Astrocyte (in vitro differentiated cells and primary cell): ENCODE data around the gene HSD17B12. TPM values are rescaled to one million over a fixed set of nuclear protein-coding genes. Genes with fewer than 3 reads are reported as not detected.

Experiments used
- DNase-seq: peaks from one replicate; pipeline ENCODE4 v3.0.0-alpha.2; 2010; ENCODE audit warnings: low read depth
- FAIRE-seq: peaks from 2 replicates; lab custom pipeline; 2011; peaks lifted over from hg19 to GRCh38; lab: Jason Lieb, UNC
- H2AFZ ChIP-seq: 2 replicates; pipeline ENCODE4 v1.6.0; 2012; ENCODE audit warnings: low read depth, low read length, inconsistent platforms
- H3K27ac ChIP-seq: 2 replicates; pipeline ENCODE4 v1.5.1; 2011; ENCODE audit warnings: low read depth, low read length, inconsistent platforms
- H3K27me3 ChIP-seq: 2 replicates; pipeline ENCODE4 v1.6.0; 2011; ENCODE audit warnings: low read length, inconsistent platforms; ENCODE audit not compliant: insufficient read depth
- H3K36me3 ChIP-seq: 2 replicates; pipeline ENCODE4 v1.5.1; 2011; ENCODE audit warnings: low read length, inconsistent platforms; ENCODE audit not compliant: insufficient read depth
- H3K4me1 ChIP-seq: 2 replicates; pipeline ENCODE4 v1.5.1; 2011; ENCODE audit warnings: low read length, inconsistent platforms; ENCODE audit not compliant: insufficient read depth
- H3K4me2 ChIP-seq: 2 replicates; pipeline ENCODE4 v1.6.0; 2012; ENCODE audit warnings: low read length, inconsistent platforms
- H3K4me3 ChIP-seq: 2 replicates; pipeline ENCODE4 v1.5.1; 2011; ENCODE audit warnings: low read depth, mild to moderate bottlenecking, low read length, inconsistent platforms; ENCODE audit not compliant: insufficient read depth
- H3K79me2 ChIP-seq: 2 replicates; pipeline ENCODE4 v1.6.0; 2012; ENCODE audit warnings: mild to moderate bottlenecking, low read length, inconsistent platforms; ENCODE audit not compliant: insufficient read depth
- H3K9ac ChIP-seq: 2 replicates; pipeline ENCODE4 v1.6.0; 2012; ENCODE audit warnings: mild to moderate bottlenecking, low read length, inconsistent platforms
- H3K9me3 ChIP-seq: 2 replicates; pipeline ENCODE4 v1.5.1; 2012; ENCODE audit warnings: low read depth, mild to moderate bottlenecking, low read length, inconsistent platforms; ENCODE audit not compliant: insufficient read depth
- H4K20me1 ChIP-seq: 2 replicates; pipeline ENCODE4 v1.6.0; 2012; ENCODE audit warnings: low read length, inconsistent platforms; ENCODE audit not compliant: insufficient read depth
- H3K27ac Mint-ChIP-seq: one replicate; pipeline ENCODE4 v1.8.0; 2021; ENCODE audit warnings: mild to moderate bottlenecking, mixed read lengths; ENCODE audit not compliant: unreplicated experiment
- H3K27me3 Mint-ChIP-seq: one replicate; pipeline ENCODE4 v1.8.0; 2021; ENCODE audit warnings: low read depth, mixed read lengths; ENCODE audit not compliant: unreplicated experiment
- H3K36me3 Mint-ChIP-seq: one replicate; pipeline ENCODE4 v1.8.0; 2021; ENCODE audit warnings: low read depth, mixed read lengths; ENCODE audit not compliant: unreplicated experiment
- H3K4me1 Mint-ChIP-seq: one replicate; pipeline ENCODE4 v1.8.0; 2021; ENCODE audit warnings: low read depth, mixed read lengths; ENCODE audit not compliant: unreplicated experiment
- H3K4me3 Mint-ChIP-seq: one replicate; pipeline ENCODE4 v1.8.0; 2021; ENCODE audit warnings: mild to moderate bottlenecking, moderate library complexity, mixed read lengths; ENCODE audit not compliant: unreplicated experiment
- H3K9me3 Mint-ChIP-seq: one replicate; pipeline ENCODE4 v1.8.0; 2021; ENCODE audit warnings: mild to moderate bottlenecking, mixed read lengths; ENCODE audit not compliant: unreplicated experiment
- EZH2 ChIP-seq: IDR thresholded peaks from 2 replicates; pipeline ENCODE4 v1.6.1; 2012; ENCODE audit warnings: mild to moderate bottlenecking, low read length, inconsistent platforms; ENCODE audit not compliant: insufficient read depth
- total RNA-seq: library from RNA; stranded (reverse); gene quantifications from 2 replicates; pipeline ENCODE4 v1.2.1, GENCODE V29; 2021
- TF ChIP-seq, protein P1 (sequence below): IDR thresholded peaks from 2 replicates; pipeline ENCODE4 v1.5.1; 2011; ENCODE audit warnings: low read depth, mild to moderate bottlenecking, inconsistent platforms, low read length, moderate library complexity; ENCODE audit not compliant: insufficient read depth

HSD17B12 gene
- total RNA-seq, 1 donor from 2014 or later = 132 TPM

- peaks cover 3% of the 10 kb centered on the region for H3K36me3 Mint-ChIP-seq
- peak; percentile 100 for DNase-seq
- H3K79me2 ChIP-seq = no peaks in the 10 kb centered on the region
- peaks cover 5% of the 10 kb centered on the region for H4K20me1 ChIP-seq
- peaks cover 20% of the 10 kb centered on the region for H3K4me1 ChIP-seq
- peak overlapping the region; percentile 85 for H3K4me2 ChIP-seq
- H3K4me1 Mint-ChIP-seq = peaks cover 37% of the 10 kb centered on the region
- no peak overlapping the region for H2AFZ ChIP-seq
- peak overlapping the region; percentile 97 for H3K27ac Mint-ChIP-seq
- FAIRE-seq = peak; percentile 100
- H3K4me3 ChIP-seq = peak overlapping the region; percentile 44
- no peaks in the 10 kb centered on the region for H3K9me3 ChIP-seq
- no peak for TF ChIP-seq EZH2
- TF ChIP-seq, protein P1, sequence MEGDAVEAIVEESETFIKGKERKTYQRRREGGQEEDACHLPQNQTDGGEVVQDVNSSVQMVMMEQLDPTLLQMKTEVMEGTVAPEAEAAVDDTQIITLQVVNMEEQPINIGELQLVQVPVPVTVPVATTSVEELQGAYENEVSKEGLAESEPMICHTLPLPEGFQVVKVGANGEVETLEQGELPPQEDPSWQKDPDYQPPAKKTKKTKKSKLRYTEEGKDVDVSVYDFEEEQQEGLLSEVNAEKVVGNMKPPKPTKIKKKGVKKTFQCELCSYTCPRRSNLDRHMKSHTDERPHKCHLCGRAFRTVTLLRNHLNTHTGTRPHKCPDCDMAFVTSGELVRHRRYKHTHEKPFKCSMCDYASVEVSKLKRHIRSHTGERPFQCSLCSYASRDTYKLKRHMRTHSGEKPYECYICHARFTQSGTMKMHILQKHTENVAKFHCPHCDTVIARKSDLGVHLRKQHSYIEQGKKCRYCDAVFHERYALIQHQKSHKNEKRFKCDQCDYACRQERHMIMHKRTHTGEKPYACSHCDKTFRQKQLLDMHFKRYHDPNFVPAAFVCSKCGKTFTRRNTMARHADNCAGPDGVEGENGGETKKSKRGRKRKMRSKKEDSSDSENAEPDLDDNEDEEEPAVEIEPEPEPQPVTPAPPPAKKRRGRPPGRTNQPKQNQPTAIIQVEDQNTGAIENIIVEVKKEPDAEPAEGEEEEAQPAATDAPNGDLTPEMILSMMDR = no peak
- H3K9ac ChIP-seq = peak overlapping the region; percentile 85
- H3K27me3 ChIP-seq = no peaks in the 10 kb centered on the region
- peak overlapping the region; percentile 91 for H3K27ac ChIP-seq
- peak overlapping the region; percentile 73 for H3K4me3 Mint-ChIP-seq
- H3K36me3 ChIP-seq = no peaks in the 10 kb centered on the region
- no peaks in the 10 kb centered on the region for H3K9me3 Mint-ChIP-seq
- H3K27me3 Mint-ChIP-seq = no peaks in the 10 kb centered on the region
Observed at GRCh38 chr11:43830928-43831440, 150.4 kb downstream of the HSD17B12 start.

GRCh38 chr11:43832536-43832935, 152.0 kb downstream of the HSD17B12 start:
- DNase-seq (no peak), FAIRE-seq (peak; percentile 39)
- Mint-ChIP-seq H3K27me3 (no peaks in the 10 kb centered on the region), H3K4me1 (peaks cover 35% of the 10 kb centered on the region), H3K27ac (no peak overlapping the region), H3K36me3 (peaks cover 3% of the 10 kb centered on the region), H3K9me3 (no peaks in the 10 kb centered on the region), H3K4me3 (no peak overlapping the region)
- no peak overlapping the region for H2AFZ ChIP-seq
- H3K27ac ChIP-seq = no peak overlapping the region
- no peaks in the 10 kb centered on the region for H3K27me3 ChIP-seq
- peaks cover 20% of the 10 kb centered on the region for H3K4me1 ChIP-seq
- no peaks in the 10 kb centered on the region for H3K9me3 ChIP-seq
- TF ChIP-seq, protein P1 = no peak
- TF ChIP-seq EZH2 = no peak
- H3K4me3 ChIP-seq = no peak overlapping the region
- no peak overlapping the region for H3K9ac ChIP-seq
- H3K36me3 ChIP-seq = no peaks in the 10 kb centered on the region
- no peak overlapping the region for H3K4me2 ChIP-seq
- no peaks in the 10 kb centered on the region for H3K79me2 ChIP-seq
- peaks cover 5% of the 10 kb centered on the region for H4K20me1 ChIP-seq

- Histone ChIP-seq H3K36me3 (no peaks in the 10 kb centered on the region), H3K4me3 (no peak overlapping the region), H2AFZ (no peak overlapping the region), H3K27me3 (no peaks in the 10 kb centered on the region), H4K20me1 (peaks cover 5% of the 10 kb centered on the region), H3K79me2 (no peaks in the 10 kb centered on the region), H3K27ac (peak overlapping the region; percentile 11), H3K9me3 (no peaks in the 10 kb centered on the region), H3K4me1 (peaks cover 20% of the 10 kb centered on the region), H3K9ac (peak overlapping the region; percentile 2), H3K4me2 (no peak overlapping the region)
- no peak overlapping the region for H3K4me3 Mint-ChIP-seq
- H3K27ac Mint-ChIP-seq = no peak overlapping the region
- H3K9me3 Mint-ChIP-seq = no peaks in the 10 kb centered on the region
- no peak for TF ChIP-seq EZH2
- TF ChIP-seq, protein P1 = no peak
- no peaks in the 10 kb centered on the region for H3K27me3 Mint-ChIP-seq
- peaks cover 3% of the 10 kb centered on the region for H3K36me3 Mint-ChIP-seq
- peak; percentile 23 for DNase-seq
- FAIRE-seq = no peak
- peaks cover 42% of the 10 kb centered on the region for H3K4me1 Mint-ChIP-seq
Observed at GRCh38 chr11:43833657-43834073, 153.1 kb downstream of the HSD17B12 start.
